Cardiac muscle cell (in vitro differentiated cells and primary cell): Measurements from ENCODE around the gene SREK1. TPM values are rescaled to one million over a fixed set of nuclear protein-coding genes. Genes with fewer than 3 reads are reported as not detected.

Source experiments
- DNase-seq, 2 donors: peaks; one replicate each; pipeline versions ENCODE4 v3.0.0 to v3.0.0-alpha.2; 2010 to 2017; ENCODE audit warnings: low read depth in 1 of 2, low spot score in 1 of 2
- H3K27ac ChIP-seq: fragments of 200-600 bp; sonication (generic); 2 replicates; pipeline ENCODE4 v1.5.1; 2016
- H3K27me3 ChIP-seq: fragments of 200-600 bp; sonication (generic); 2 replicates; pipeline ENCODE4 v1.6.0; 2016; ENCODE audit warnings: control low read depth
- H3K36me3 ChIP-seq: fragments of 200-600 bp; sonication (generic); 2 replicates; pipeline ENCODE4 v1.5.1; 2016; ENCODE audit warnings: control low read depth
- H3K4me1 ChIP-seq: fragments of 200-600 bp; sonication (generic); 2 replicates; pipeline ENCODE4 v1.8.1; 2017; ENCODE audit warnings: low read depth, mild to moderate bottlenecking, mixed run types
- H3K4me3 ChIP-seq: fragments of 200-600 bp; sonication (generic); 2 replicates; pipeline ENCODE4 v1.5.1; 2016; ENCODE audit warnings: mild to moderate bottlenecking
- H3K9me3 ChIP-seq: fragments of 200-600 bp; sonication (generic); 2 replicates; pipeline ENCODE4 v1.5.1; 2017; ENCODE audit warnings: low read depth, mild to moderate bottlenecking, control low read depth
- CTCF ChIP-seq: IDR thresholded peaks from 2 replicates; pipeline ENCODE4 v1.5.1; 2012; ENCODE audit warnings: low read depth, mild to moderate bottlenecking, low read length
- polyA plus RNA-seq: library from polyadenylated mRNA; unstranded; fragments of >200 nt; fragmentation: Nextera tagmentation; extraction: Ambion mirVana; gene quantifications from 2 replicates; pipeline ENCODE4 v1.2.1, GENCODE V29; 2016
- total RNA-seq: library from RNA; depleted of rRNA; stranded (reverse); fragments of >200 nt; gene quantifications from 2 replicates; pipeline ENCODE4 v1.2.3, GENCODE V29; 2016

SREK1 gene
- total and polyA plus RNA-seq, 2 experiments from 2014 or later: 49.8 to 58.9 TPM

- Histone ChIP-seq H3K4me3 (no peak overlapping the region), H3K27me3 (no peaks in the 10 kb centered on the region), H3K36me3 (no peaks in the 10 kb centered on the region), H3K27ac (no peak overlapping the region), H3K9me3 (no peaks in the 10 kb centered on the region), H3K4me1 (peaks cover 17% of the 10 kb centered on the region)
- TF ChIP-seq CTCF: no peak
- DNase-seq: no peak
Observed at GRCh38 chr5:66149950-66150349, 5.8 kb downstream of the SREK1 start.

DNA sequence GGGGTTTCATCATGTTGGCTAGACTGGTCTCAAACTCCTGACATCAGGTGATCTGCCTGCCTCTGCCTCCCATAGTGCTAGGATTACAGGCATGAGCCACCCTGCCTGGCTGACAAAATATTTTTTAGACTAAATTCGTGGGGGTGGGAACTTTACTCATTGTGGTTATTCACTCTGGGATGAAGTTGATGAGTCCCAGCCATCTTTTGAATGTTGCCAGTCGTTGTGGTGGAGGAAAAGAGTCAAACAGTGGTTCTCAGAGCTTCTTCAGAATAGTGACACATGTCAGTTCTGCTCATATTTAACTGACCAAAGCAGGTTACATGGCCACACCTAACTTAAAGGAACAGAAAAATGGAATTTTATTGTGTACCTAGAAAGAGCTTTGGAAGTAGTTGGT is 6.9 kb downstream of the SREK1 start:
- H3K9me3 ChIP-seq: no peaks in the 10 kb centered on the region
- no peaks in the 10 kb centered on the region for H3K27me3 ChIP-seq
- no peak overlapping the region for H3K27ac ChIP-seq
- no peak for TF ChIP-seq CTCF
- DNase-seq: no peak
- H3K4me3 ChIP-seq: no peak overlapping the region
- peaks cover 13% of the 10 kb centered on the region for H3K4me1 ChIP-seq
- H3K36me3 ChIP-seq: no peaks in the 10 kb centered on the region

- Histone ChIP-seq H3K4me1 (peaks cover 8% of the 10 kb centered on the region), H3K4me3 (no peak overlapping the region), H3K9me3 (no peaks in the 10 kb centered on the region), H3K36me3 (no peaks in the 10 kb centered on the region), H3K27me3 (no peaks in the 10 kb centered on the region), H3K27ac (no peak overlapping the region)
- TF ChIP-seq CTCF: no peak
- no peak for DNase-seq
Observed at GRCh38 chr5:66151491-66151890, 7.4 kb downstream of the SREK1 start.

DNA sequence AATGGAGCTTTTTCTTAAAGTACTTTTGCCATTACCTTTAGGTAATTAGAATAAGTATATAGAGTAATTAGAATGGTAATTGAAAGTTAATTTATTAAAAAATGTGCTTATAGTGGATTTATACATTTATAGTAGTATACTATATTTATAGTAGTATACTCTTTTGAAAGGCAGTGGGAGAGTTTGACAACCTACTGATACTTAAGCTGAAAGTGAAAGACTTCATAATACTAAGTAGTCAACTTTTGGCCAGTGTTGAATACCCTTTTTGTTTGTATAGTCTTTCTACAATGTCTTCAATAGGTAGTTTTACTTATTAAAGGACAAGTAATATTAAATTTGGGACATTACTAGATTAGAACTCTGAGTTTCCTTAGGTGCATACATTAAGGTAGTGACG is 12.9 kb downstream of the SREK1 start:
- Histone ChIP-seq H3K4me1 (no peaks in the 10 kb centered on the region), H3K9me3 (no peaks in the 10 kb centered on the region), H3K36me3 (peaks cover 31% of the 10 kb centered on the region), H3K4me3 (no peak overlapping the region), H3K27ac (no peak overlapping the region), H3K27me3 (no peaks in the 10 kb centered on the region)
- no peak for DNase-seq
- no peak for TF ChIP-seq CTCF

DNA sequence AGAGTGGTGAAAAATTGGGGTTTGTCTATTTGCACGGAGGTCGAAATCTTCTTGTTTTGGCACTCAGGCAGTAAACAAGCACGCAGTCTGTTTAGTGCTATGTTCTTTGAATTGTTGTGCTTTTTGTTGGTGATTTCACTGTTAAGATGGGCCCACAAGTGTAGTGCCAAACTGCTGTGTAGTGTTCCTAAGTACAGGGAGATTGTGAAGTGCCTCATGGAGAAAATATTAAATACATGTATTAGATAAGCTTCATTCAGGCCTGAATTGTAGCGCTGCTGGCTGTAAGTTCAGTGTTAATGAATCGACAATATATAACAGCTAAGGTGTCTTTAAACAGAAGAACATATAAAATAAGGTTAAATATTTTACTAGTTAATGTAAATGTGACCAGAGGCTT is 17.3 kb downstream of the SREK1 start:
- DNase-seq: no peak
- peaks cover 64% of the 10 kb centered on the region for H3K36me3 ChIP-seq

More for the DNA sequence above, 17.3 kb downstream of the SREK1 start:
- Histone ChIP-seq H3K9me3 (no peaks in the 10 kb centered on the region), H3K4me3 (no peak overlapping the region), H3K4me1 (no peaks in the 10 kb centered on the region), H3K27ac (no peak overlapping the region), H3K27me3 (no peaks in the 10 kb centered on the region)
- no peak for TF ChIP-seq CTCF
